ENCODE measurements around the gene SLC16A1. TPM values are rescaled to one million over a fixed set of nuclear protein-coding genes. Genes with fewer than 3 reads are reported as not detected.

The SLC16A1 gene
- total and polyA plus RNA-seq, 2 experiments from 2014 or later, result 231 to 593 TPM

- H3K9me2 ChIP-seq (ENCODE audit: insufficient read depth), result no peaks in the 10 kb centered on the region
- TF ChIP-seq STAT1 (IDR thresholded peaks at IDR 0.05; ENCODE audit: unreplicated experiment) (no peak), EZH2phosphoT487 (IDR thresholded peaks at IDR 0.05; ENCODE audit: unreplicated experiment) (no peak)
- no peaks in the 10 kb centered on the region; the same call in 1 of the 2 replicates for H3K79me2 ChIP-seq (replicated peaks; ENCODE audit: insufficient read depth)
- no peak for DNase-seq (ENCODE audit: low spot score)
- H3K4me1 ChIP-seq (ENCODE audit: insufficient read depth), result peaks cover 14% of the 10 kb centered on the region; the same call in 1 of the 2 replicates
- H3K27ac ChIP-seq (ENCODE audit: low read depth), result no peak overlapping the region; the same call in 1 of the 2 replicates
- H2AFZ ChIP-seq, result no peak overlapping the region
- no peaks in the 10 kb centered on the region for H3K9me3 Mint-ChIP-seq
- no peaks in the 10 kb centered on the region for H3K27me3 ChIP-seq (ENCODE audit: insufficient read depth)
- H3F3A ChIP-seq (replicated peaks; ENCODE audit: low read depth), result 0 out of 2 replicates have a peak, but pooled peaks cover 3% of the 10 kb centered on the region
- H4K20me1 ChIP-seq (replicated peaks; ENCODE audit: insufficient read depth), result no peaks in the 10 kb centered on the region
- peaks cover under 1% of the 10 kb centered on the region for H3K27me3 Mint-ChIP-seq (ENCODE audit: insufficient read depth, low read depth, poor library complexity)
- H3K36me3 Mint-ChIP-seq (ENCODE audit: low read depth), result no peaks in the 10 kb centered on the region
- no peak overlapping the region for H3K27ac Mint-ChIP-seq
- no peaks in the 10 kb centered on the region for H3K36me3 ChIP-seq (ENCODE audit: insufficient read depth)
- ATAC-seq, result no peak
- H3K4me3 Mint-ChIP-seq, result no peak overlapping the region
- H3K4me3 ChIP-seq, result no peak overlapping the region
- no peak overlapping the region for H3K4me2 ChIP-seq
- H3K4me1 Mint-ChIP-seq, result peaks cover 8% of the 10 kb centered on the region
Observed at GRCh38 chr1:112990271-112990670, 34.3 kb upstream of the SLC16A1 start.

- H3K27me3 ChIP-seq (ENCODE audit: insufficient read depth), result no peaks in the 10 kb centered on the region
- DNase-seq (ENCODE audit: low spot score) (no peak), ATAC-seq (no peak)
- H3K27ac ChIP-seq (ENCODE audit: low read depth), result no peak overlapping the region
- no peak overlapping the region for H3K4me3 ChIP-seq
- Mint-ChIP-seq H3K9me3 (no peaks in the 10 kb centered on the region), H3K4me1 (peaks cover 8% of the 10 kb centered on the region), H3K27me3 (ENCODE audit: insufficient read depth, low read depth, poor library complexity) (no peaks in the 10 kb centered on the region), H3K4me3 (no peak overlapping the region), H3K27ac (no peak overlapping the region), H3K36me3 (ENCODE audit: low read depth) (no peaks in the 10 kb centered on the region)
- no peaks in the 10 kb centered on the region for H3K36me3 ChIP-seq (ENCODE audit: insufficient read depth)
- H3F3A ChIP-seq (replicated peaks; ENCODE audit: low read depth), result peaks cover 2% of the 10 kb centered on the region; the same call in 1 of the 2 replicates
- no peaks in the 10 kb centered on the region for H3K9me2 ChIP-seq (ENCODE audit: insufficient read depth)
- peaks cover 18% of the 10 kb centered on the region; the same call in 1 of the 2 replicates for H3K4me1 ChIP-seq (ENCODE audit: insufficient read depth)
- no peaks in the 10 kb centered on the region for H4K20me1 ChIP-seq (replicated peaks; ENCODE audit: insufficient read depth)
- H3K4me2 ChIP-seq, result no peak overlapping the region
- H3K79me2 ChIP-seq (replicated peaks; ENCODE audit: insufficient read depth), result no peaks in the 10 kb centered on the region; the same call in 1 of the 2 replicates
- H2AFZ ChIP-seq, result no peak overlapping the region
- TF ChIP-seq STAT1 (IDR thresholded peaks at IDR 0.05; ENCODE audit: unreplicated experiment) (no peak), ZNF462 (CRISPR knock-in tag; IDR thresholded peaks at IDR 0.05) (no peak), ETS1 (IDR thresholded peaks at IDR 0.05) (no peak), ZNF114 (CRISPR knock-in tag; IDR thresholded peaks at IDR 0.05) (no peak), JUNB (IDR thresholded peaks at IDR 0.05; ENCODE audit: unreplicated experiment) (no peak), CTCF (conservative IDR thresholded peaks at IDR 0.05; ENCODE audit: low read depth in 2 of 2) (no peak), EZH2phosphoT487 (IDR thresholded peaks at IDR 0.05; ENCODE audit: unreplicated experiment) (no peak), CREB1 (CRISPR knock-in tag; IDR thresholded peaks at IDR 0.05; ENCODE audit: low read depth) (no peak), NANOG (IDR thresholded peaks at IDR 0.05; ENCODE audit: borderline replicate concordance) (no peak), EZH2 (IDR thresholded peaks at IDR 0.05; ENCODE audit: low read depth, unreplicated experiment) (no peak), POLR2AphosphoS5 (IDR thresholded peaks at IDR 0.05; ENCODE audit: low read depth) (no peak), ZNF331 (CRISPR knock-in tag; IDR thresholded peaks at IDR 0.05; ENCODE audit: low read depth) (no peak)
Observed at GRCh38 chr1:112988367-112988766, 32.4 kb upstream of the SLC16A1 start.

Data from GM23338 (cell line).